ENCODE data around the gene C1QTNF6.

The C1QTNF6 gene

GRCh38 chr22:37183432-37184379 is 4.3 kb downstream of the C1QTNF6 start:
- DNase-seq (ENCODE audit: low read depth) = no peak
- TF ChIP-seq, protein P1, sequence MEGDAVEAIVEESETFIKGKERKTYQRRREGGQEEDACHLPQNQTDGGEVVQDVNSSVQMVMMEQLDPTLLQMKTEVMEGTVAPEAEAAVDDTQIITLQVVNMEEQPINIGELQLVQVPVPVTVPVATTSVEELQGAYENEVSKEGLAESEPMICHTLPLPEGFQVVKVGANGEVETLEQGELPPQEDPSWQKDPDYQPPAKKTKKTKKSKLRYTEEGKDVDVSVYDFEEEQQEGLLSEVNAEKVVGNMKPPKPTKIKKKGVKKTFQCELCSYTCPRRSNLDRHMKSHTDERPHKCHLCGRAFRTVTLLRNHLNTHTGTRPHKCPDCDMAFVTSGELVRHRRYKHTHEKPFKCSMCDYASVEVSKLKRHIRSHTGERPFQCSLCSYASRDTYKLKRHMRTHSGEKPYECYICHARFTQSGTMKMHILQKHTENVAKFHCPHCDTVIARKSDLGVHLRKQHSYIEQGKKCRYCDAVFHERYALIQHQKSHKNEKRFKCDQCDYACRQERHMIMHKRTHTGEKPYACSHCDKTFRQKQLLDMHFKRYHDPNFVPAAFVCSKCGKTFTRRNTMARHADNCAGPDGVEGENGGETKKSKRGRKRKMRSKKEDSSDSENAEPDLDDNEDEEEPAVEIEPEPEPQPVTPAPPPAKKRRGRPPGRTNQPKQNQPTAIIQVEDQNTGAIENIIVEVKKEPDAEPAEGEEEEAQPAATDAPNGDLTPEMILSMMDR (conservative IDR thresholded peaks at IDR 0.05; ENCODE audit: control insufficient read depth, insufficient read depth, low read depth, low read length) = no peak
- H3K4me3 ChIP-seq (ENCODE audit: control insufficient read depth, low read depth, low read length) = no peak overlapping the region

DNA sequence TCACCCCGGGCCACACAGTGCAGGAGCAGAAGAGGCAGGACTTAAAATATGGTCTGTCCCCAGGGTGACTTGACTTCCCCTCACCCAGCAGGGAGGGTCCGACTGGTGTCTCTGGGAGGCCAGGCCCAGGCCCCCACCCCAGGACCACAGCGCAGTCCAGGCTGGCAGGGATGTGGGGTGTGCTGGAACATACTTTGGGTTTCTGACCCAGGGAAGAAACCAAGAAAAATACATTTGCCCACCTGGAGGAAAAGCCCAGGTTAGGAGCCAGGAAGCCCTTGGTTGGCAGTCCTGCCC is 5.2 kb downstream of the C1QTNF6 start:
- no peak for DNase-seq (ENCODE audit: low read depth)
- H3K4me3 ChIP-seq (ENCODE audit: control insufficient read depth, low read depth, low read length) = no peak overlapping the region

DNA sequence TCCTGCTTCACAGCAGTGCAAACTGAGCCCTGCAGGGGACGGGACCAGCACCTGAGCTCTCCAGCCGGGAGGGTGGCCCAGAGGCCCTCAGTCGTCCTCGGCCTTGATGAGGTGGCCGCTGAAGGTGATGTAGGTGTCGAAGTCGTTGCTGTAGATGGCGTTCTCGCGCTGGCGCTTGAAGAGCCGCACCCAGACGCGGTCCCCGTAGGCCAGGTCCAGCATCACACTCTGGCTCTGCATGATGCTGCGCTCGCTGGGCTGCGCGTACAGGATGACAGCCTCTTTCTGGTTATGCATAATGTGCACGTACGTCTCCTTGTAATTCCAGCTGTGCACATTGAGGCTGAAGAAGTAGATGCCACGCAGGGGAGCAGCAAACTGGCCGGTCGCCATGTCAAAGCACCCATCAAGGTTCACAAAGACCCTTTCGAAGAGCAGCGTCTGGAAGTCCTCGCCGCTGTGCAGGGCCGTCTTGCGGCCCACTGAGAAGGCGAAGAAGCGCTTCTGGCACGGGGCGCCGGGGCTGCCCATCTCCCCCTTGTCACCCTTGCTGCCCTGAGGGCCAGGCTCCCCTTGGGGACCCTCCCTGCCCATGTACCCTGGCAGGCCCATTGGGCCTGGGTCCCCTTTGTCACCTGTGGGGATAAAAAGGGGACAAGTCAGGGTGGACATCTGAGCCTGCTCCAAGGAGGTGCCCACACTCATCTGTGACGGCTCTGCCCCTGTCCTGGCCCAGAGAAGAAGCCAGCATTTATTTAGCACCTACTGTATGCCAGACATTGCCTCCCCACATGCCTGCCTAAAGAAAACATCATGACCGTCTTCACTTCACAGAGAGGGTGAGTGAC is 5.7 kb downstream of the C1QTNF6 start:
- H3K4me3 ChIP-seq (ENCODE audit: control insufficient read depth, low read depth, low read length) = no peak overlapping the region
- no peak for DNase-seq (ENCODE audit: low read depth)
- TF ChIP-seq, protein P1 (conservative IDR thresholded peaks at IDR 0.05; ENCODE audit: control insufficient read depth, insufficient read depth, low read depth, low read length) = no peak

More for the DNA sequence above, 5.2 kb downstream of the C1QTNF6 start:
- TF ChIP-seq, protein P1 (conservative IDR thresholded peaks at IDR 0.05; ENCODE audit: control insufficient read depth, insufficient read depth, low read depth, low read length) = no peak

- TF ChIP-seq, protein P1 (conservative IDR thresholded peaks at IDR 0.05; ENCODE audit: control insufficient read depth, insufficient read depth, low read depth, low read length) = no peak
- no peak overlapping the region for H3K4me3 ChIP-seq (ENCODE audit: control insufficient read depth, low read depth, low read length)
- DNase-seq (ENCODE audit: low read depth) = peak; percentile 14
Measured at GRCh38 chr22:37181681-37182080, 6.4 kb downstream of the C1QTNF6 start.

GRCh38 chr22:37180531-37181231 is 7.4 kb downstream of the C1QTNF6 start:
- DNase-seq (ENCODE audit: low read depth) = no peak
- no peak overlapping the region for H3K4me3 ChIP-seq (ENCODE audit: control insufficient read depth, low read depth, low read length)
- TF ChIP-seq, protein P1 (conservative IDR thresholded peaks at IDR 0.05; ENCODE audit: control insufficient read depth, insufficient read depth, low read depth, low read length) = no peak
